GM12878 (cell line): Measurements from ENCODE around the gene ARL14.

Experiments used
- IRF4 ChIP-seq: IDR thresholded peaks from 2 replicates; pipeline ENCODE4 v1.6.1; 2011; ENCODE audit warnings: low read depth, low read length
- MTA3 ChIP-seq: IDR thresholded peaks from 2 replicates; pipeline ENCODE4 v1.6.1; 2012; ENCODE audit warnings: low read length, inconsistent platforms, borderline replicate concordance
- NRF1 ChIP-seq: conservative IDR thresholded peaks from 2 replicates; pipeline ENCODE4 v1.6.1; 2011; ENCODE audit warnings: mild to moderate bottlenecking, low read depth, low read length, improper control_type of control experiment
- RAD51 ChIP-seq: fragments of 450-650 bp; IDR thresholded peaks from 2 replicates; pipeline ENCODE4 v1.6.1; 2016; ENCODE audit warnings: moderate library complexity, mild to moderate bottlenecking, inconsistent platforms
- SIN3A ChIP-seq: IDR thresholded peaks from 2 replicates; pipeline ENCODE4 v1.6.1; 2012; ENCODE audit warnings: low read depth, low read length, improper control_type of control experiment
- SUZ12 ChIP-seq: fragments of 200-600 bp; sonication (generic); IDR thresholded peaks from one replicate; pipeline ENCODE4 v1.6.1; 2018; ENCODE audit warnings: antibody characterized with exemption, mild to moderate bottlenecking; ENCODE audit not compliant: unreplicated experiment
- WRNIP1 ChIP-seq: IDR thresholded peaks from 2 replicates; pipeline ENCODE4 v1.6.1; 2011; ENCODE audit warnings: low read depth, low read length, improper control_type of control experiment, borderline replicate concordance
- ZNF274 ChIP-seq: IDR thresholded peaks from one replicate; pipeline ENCODE4 v1.8.0; 2011; ENCODE audit not compliant: insufficient read length, insufficient read depth
- TF ChIP-seq, protein P1 (sequence below): IDR thresholded peaks from 2 replicates; pipeline ENCODE4 v1.6.1; 2011; ENCODE audit warnings: borderline replicate concordance, low read depth, mild to moderate bottlenecking, moderate library complexity, mixed read lengths, low read length; ENCODE audit not compliant: insufficient read depth; ENCODE audit errors: extremely low read length
- TF ChIP-seq, protein P2 (sequence below): fragments of 450-650 bp; IDR thresholded peaks from 2 replicates; pipeline ENCODE4 v1.6.1; 2017; ENCODE audit warnings: mild to moderate bottlenecking, moderate library complexity
- TF ChIP-seq, protein P3 (sequence below), 3 experiments: IDR thresholded peaks in 2 of 3; conservative IDR thresholded peaks in 1 of 3; 2 replicates each; pipeline ENCODE4 v1.5.1; 2011; ENCODE audit warnings: low read depth in 3 of 3, low read length in 3 of 3, mild to moderate bottlenecking in 3 of 3, control low read depth in 2 of 3, moderate library complexity in 2 of 3, inconsistent platforms in 1 of 3, mixed read lengths in 1 of 3; ENCODE audit not compliant: control insufficient read depth in 2 of 3, insufficient read depth in 1 of 3; ENCODE audit errors: extremely low read depth in 1 of 3

DNA sequence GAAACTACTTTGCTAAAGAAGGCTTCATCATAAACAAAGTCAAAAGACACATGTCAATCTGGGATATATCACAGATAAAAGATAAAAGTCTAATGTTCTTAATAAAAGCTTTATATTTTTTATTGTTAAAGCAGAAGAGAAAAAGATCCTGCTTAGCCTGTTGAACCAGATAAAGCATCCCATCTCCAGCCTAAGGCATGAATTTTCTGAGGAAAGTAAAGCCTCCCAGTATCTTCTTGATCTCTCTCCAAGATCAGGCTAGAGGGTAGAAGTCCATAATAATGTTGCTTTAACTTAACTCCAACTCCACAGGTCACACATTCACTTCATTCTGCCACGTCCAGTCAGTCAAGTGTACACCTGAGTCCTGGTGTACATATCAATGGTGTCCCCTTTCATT lies 14.2 kb downstream of the ARL14 start:
- TF ChIP-seq RAD51 (no peak), SIN3A (no peak), ZNF274 (no peak), MTA3 (no peak), NRF1 (no peak), SUZ12 (no peak), IRF4 (no peak), WRNIP1 (no peak)
- TF ChIP-seq, protein P1, sequence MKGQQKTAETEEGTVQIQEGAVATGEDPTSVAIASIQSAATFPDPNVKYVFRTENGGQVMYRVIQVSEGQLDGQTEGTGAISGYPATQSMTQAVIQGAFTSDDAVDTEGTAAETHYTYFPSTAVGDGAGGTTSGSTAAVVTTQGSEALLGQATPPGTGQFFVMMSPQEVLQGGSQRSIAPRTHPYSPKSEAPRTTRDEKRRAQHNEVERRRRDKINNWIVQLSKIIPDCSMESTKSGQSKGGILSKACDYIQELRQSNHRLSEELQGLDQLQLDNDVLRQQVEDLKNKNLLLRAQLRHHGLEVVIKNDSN: no peak
- TF ChIP-seq, protein P2, sequence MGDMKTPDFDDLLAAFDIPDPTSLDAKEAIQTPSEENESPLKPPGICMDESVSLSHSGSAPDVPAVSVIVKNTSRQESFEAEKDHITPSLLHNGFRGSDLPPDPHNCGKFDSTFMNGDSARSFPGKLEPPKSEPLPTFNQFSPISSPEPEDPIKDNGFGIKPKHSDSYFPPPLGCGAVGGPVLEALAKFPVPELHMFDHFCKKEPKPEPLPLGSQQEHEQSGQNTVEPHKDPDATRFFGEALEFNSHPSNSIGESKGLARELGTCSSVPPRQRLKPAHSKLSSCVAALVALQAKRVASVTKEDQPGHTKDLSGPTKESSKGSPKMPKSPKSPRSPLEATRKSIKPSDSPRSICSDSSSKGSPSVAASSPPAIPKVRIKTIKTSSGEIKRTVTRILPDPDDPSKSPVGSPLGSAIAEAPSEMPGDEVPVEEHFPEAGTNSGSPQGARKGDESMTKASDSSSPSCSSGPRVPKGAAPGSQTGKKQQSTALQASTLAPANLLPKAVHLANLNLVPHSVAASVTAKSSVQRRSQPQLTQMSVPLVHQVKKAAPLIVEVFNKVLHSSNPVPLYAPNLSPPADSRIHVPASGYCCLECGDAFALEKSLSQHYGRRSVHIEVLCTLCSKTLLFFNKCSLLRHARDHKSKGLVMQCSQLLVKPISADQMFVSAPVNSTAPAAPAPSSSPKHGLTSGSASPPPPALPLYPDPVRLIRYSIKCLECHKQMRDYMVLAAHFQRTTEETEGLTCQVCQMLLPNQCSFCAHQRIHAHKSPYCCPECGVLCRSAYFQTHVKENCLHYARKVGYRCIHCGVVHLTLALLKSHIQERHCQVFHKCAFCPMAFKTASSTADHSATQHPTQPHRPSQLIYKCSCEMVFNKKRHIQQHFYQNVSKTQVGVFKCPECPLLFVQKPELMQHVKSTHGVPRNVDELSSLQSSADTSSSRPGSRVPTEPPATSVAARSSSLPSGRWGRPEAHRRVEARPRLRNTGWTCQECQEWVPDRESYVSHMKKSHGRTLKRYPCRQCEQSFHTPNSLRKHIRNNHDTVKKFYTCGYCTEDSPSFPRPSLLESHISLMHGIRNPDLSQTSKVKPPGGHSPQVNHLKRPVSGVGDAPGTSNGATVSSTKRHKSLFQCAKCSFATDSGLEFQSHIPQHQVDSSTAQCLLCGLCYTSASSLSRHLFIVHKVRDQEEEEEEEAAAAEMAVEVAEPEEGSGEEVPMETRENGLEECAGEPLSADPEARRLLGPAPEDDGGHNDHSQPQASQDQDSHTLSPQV: no peak
- TF ChIP-seq, protein P3, sequence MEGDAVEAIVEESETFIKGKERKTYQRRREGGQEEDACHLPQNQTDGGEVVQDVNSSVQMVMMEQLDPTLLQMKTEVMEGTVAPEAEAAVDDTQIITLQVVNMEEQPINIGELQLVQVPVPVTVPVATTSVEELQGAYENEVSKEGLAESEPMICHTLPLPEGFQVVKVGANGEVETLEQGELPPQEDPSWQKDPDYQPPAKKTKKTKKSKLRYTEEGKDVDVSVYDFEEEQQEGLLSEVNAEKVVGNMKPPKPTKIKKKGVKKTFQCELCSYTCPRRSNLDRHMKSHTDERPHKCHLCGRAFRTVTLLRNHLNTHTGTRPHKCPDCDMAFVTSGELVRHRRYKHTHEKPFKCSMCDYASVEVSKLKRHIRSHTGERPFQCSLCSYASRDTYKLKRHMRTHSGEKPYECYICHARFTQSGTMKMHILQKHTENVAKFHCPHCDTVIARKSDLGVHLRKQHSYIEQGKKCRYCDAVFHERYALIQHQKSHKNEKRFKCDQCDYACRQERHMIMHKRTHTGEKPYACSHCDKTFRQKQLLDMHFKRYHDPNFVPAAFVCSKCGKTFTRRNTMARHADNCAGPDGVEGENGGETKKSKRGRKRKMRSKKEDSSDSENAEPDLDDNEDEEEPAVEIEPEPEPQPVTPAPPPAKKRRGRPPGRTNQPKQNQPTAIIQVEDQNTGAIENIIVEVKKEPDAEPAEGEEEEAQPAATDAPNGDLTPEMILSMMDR (IDR thresholded peaks at IDR 0.05 in 2 of 3, conservative IDR thresholded peaks at IDR 0.05 in 1 of 3; ENCODE audit: control insufficient read depth in 2 of 3, extremely low read depth in 1 of 3, insufficient read depth in 1 of 3, low read depth in 3 of 3, low read length in 3 of 3): no peak
